DND-41 (cell line): ENCODE data around the gene CALCOCO1.

ENCODE experiments used
- CTCF ChIP-seq: IDR thresholded peaks from 2 replicates; pipeline ENCODE4 v1.5.1; 2012; ENCODE audit warnings: borderline replicate concordance, low read length, moderate library complexity, mild to moderate bottlenecking; ENCODE audit not compliant: poor library complexity, severe bottlenecking; ENCODE audit errors: extremely low read depth
- EZH2 ChIP-seq: IDR thresholded peaks from 3 replicates; pipeline ENCODE4 v1.6.1; 2012; ENCODE audit warnings: borderline replicate concordance, low read depth, mild to moderate bottlenecking, moderate library complexity, low read length, inconsistent platforms; ENCODE audit not compliant: severe bottlenecking

GRCh38 chr12:53659571-53659981 is 67.7 kb downstream of the CALCOCO1 start:
- no peak for TF ChIP-seq CTCF
- TF ChIP-seq EZH2, result no peak
